Fibroblast of mammary gland (primary cell): ENCODE measurements around the gene YTHDC1.

ENCODE experiments used
- DNase-seq: peaks from one replicate; pipeline ENCODE4 v3.0.0-alpha.2; 2010; ENCODE audit warnings: low read depth
- H3K4me3 ChIP-seq: 2 replicates; pipeline ENCODE4 v1.5.1; 2011; ENCODE audit warnings: low read depth, mild to moderate bottlenecking, low read length, moderate library complexity; ENCODE audit not compliant: control insufficient read depth
- CTCF ChIP-seq: conservative IDR thresholded peaks from 2 replicates; pipeline ENCODE4 v1.5.1; 2011; ENCODE audit warnings: low read depth, low read length, inconsistent platforms; ENCODE audit not compliant: control insufficient read depth, insufficient read depth

YTHDC1 gene

GRCh38 chr4:68369142-68369805, 19.4 kb upstream of the YTHDC1 start:
- TF ChIP-seq CTCF = no peak
- no peak overlapping the region for H3K4me3 ChIP-seq
- DNase-seq = peak; percentile 24

DNA sequence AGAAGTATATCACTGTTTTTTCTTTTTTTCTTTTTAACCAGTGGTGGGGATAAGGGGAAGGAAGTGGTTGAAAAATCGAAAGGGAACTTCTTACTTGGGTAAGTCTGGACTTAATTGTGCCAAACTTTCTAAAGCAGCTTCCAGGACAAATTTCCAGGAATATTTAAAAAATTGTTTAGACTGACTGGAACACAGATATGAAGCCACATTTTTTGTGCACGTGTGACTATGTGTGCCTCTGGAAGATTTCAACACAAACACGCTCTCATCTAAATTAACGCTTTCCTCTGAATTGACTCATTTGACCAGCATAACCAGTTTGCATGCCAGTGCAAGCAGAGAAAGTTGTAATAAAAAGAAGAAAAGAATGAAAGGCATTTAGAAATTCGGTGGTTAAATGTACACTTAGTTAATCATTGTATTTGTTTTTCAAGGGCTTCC, 18.8 kb upstream of the YTHDC1 start:
- peak; percentile 33 for DNase-seq
- H3K4me3 ChIP-seq = no peak overlapping the region
- no peak for TF ChIP-seq CTCF

DNA sequence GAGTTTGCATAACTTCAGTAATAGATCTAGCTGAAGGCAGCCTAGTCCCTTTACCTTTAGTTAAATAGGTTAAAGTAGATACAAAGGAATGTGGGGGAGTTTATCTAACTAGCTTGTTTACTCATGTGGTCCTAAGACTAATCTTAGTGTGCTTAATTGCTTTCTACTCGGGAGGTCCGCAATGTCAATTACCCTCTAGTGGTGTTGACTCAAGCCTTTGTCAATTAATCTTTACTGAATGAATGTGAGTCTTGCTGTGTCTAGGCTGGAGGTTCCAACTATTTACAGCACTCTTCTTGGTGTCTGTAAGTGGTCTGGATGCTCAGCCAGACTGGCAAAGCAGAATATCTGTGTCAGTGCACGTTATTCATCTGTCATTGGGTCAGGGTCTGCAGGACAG, 17.9 kb upstream of the YTHDC1 start:
- DNase-seq = no peak
- H3K4me3 ChIP-seq = no peak overlapping the region

DNA sequence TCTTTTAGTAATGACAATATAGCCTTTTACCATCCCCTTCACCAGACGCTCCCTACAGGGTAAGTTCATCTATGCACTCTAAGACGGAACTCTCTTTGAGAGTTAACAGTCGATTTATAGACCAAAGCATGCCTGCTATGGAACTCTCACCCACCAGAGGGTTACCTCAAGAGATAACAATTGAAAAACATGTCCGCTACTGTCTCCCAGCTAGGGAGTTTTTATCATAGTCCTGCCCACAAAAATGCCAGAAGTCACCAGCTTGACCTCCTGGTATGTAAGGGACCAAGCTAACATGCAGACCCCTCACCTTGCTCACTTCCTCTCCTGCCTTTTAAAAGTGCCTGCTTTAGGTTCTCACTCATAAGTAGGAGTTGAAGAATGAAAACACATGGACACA, 16.7 kb upstream of the YTHDC1 start:
- no peak for TF ChIP-seq CTCF
- no peak overlapping the region for H3K4me3 ChIP-seq
- no peak for DNase-seq

More for the DNA sequence above, 17.9 kb upstream of the YTHDC1 start:
- TF ChIP-seq CTCF = no peak

DNA sequence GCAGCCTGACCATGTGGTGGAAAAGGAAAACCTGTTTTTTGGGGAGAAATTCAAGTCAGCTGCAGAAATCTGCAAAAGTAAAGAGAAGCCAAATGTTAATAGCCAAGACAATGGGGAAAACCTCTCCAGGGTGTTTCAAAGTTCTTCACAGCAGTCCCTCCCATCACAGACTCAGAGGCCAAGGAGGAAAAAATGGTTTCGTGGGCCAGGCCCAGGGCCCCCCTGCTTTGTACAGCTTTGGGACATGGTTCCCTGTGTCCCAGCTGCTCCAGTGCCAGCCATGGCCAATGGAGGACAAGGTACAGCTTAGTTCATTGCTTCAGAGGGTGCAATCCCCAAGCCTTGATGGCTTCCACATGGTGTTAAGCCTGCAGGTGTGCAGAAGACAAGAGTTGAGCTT, 15.2 kb upstream of the YTHDC1 start:
- DNase-seq = no peak
- no peak overlapping the region for H3K4me3 ChIP-seq

DNA sequence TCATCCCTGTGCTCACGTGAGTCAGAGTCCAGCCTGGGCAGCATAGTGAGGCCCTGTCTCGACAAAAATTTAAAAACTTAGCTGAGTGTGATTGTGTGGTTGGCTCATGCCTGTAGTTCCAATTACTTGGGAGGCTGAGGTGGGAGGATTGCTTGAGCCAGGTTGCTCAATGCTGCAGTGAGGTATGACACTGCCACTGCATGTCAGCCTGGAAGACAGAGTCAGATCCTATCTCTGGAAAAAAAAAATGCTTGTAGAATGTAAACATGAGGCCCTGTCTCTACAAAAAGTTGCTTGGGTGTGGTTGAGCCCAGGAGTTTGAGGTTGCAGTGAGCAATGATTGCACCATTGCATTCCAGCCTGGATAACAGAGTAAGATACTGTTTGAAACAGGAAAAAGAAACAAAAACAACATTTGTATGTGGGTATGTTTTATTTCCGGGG, 11.3 kb upstream of the YTHDC1 start:
- peak; percentile 46 for DNase-seq
- TF ChIP-seq CTCF = no peak
- H3K4me3 ChIP-seq = no peak overlapping the region

More for the DNA sequence above, 15.2 kb upstream of the YTHDC1 start:
- TF ChIP-seq CTCF = no peak
